Stomach (tissue), 9 donors: ENCODE measurements around the gene RPL27. TPM values are rescaled to one million over a fixed set of nuclear protein-coding genes. Genes with fewer than 3 reads are reported as not detected.
A peak's percentile ranks its signal among the peaks of the same experiment; 100 is the strongest.

Experiments used
- DNase-seq, 2 donors: peaks; one replicate each; pipeline versions ENCODE4 v3.0.0 to v3.0.0-alpha.2; 2013 to 2019
- H3K27ac ChIP-seq, 5 donors: fragments of 200-600 bp in 4 of 5; sonication (generic) in 4 of 5; one replicate each; pipeline ENCODE4 v1.5.1; 2013 to 2019; ENCODE audit warnings: mild to moderate bottlenecking in 1 of 5, moderate library complexity in 1 of 5
- H3K27me3 ChIP-seq, 3 donors: fragments of 200-600 bp; sonication (generic); one replicate each; pipeline ENCODE4 v1.5.1; 2017 to 2019; ENCODE audit warnings: mixed run types in 1 of 3
- H3K36me3 ChIP-seq, 4 donors: fragments of 200-600 bp; sonication (generic); 1 replicate in 3 of 4; 2 replicates in 1 of 4; pipeline ENCODE4 v1.5.1; 2016 to 2019
- H3K4me1 ChIP-seq, 4 donors: fragments of 200-600 bp; sonication (generic); one replicate each; pipeline ENCODE4 v1.5.1; 2016 to 2019
- H3K4me3 ChIP-seq, 4 donors: fragments of 200-600 bp; sonication (generic) in 3 of 4; one replicate each; pipeline ENCODE4 v1.5.1; 2016 to 2019; ENCODE audit warnings: mild to moderate bottlenecking in 1 of 4
- H3K9me3 ChIP-seq, 4 donors: fragments of 200-600 bp; sonication (generic); one replicate each; pipeline ENCODE4 v1.5.1; 2016 to 2019
- CTCF ChIP-seq, 7 experiments: fragments of 450-650 bp in 4 of 7; fragments of 200-600 bp in 3 of 7; sonication (generic) in 3 of 7; IDR thresholded peaks; one replicate each; pipeline ENCODE4 v1.5.1; 2016 to 2019; ENCODE audit warnings: antibody characterized with exemption in 7 of 7, control low read depth in 2 of 7, mild to moderate bottlenecking in 1 of 7
- EP300 ChIP-seq: sonication (generic); formaldehyde crosslinking; IDR thresholded peaks from one replicate; pipeline ENCODE4 v1.6.1; 2017; ENCODE audit warnings: antibody characterized with exemption
- POLR2A ChIP-seq, 4 donors: fragments of 450-650 bp; IDR thresholded peaks; one replicate each; pipeline ENCODE4 v1.6.1; 2016; ENCODE audit warnings: antibody characterized with exemption in 4 of 4, control low read depth in 2 of 4, mild to moderate bottlenecking in 1 of 4, moderate library complexity in 1 of 4
- POLR2AphosphoS5 ChIP-seq, 3 donors: sonication (generic); formaldehyde crosslinking; IDR thresholded peaks; one replicate each; pipeline ENCODE4 v1.6.1; 2016; ENCODE audit warnings: antibody characterized with exemption in 3 of 3
- WGBS, 5 donors: extraction: QIAGEN DNeasy Blood & Tissue Kit in 3 of 5; methylation state at CpG; one replicate each; pipeline versions ENCODE4 v1.1.5 to v1.1.7; 2013 to 2018; 5-methylcytosine and 5-hydroxymethylcytosine counted together
- intact Hi-C: fragments of 100-400 bp; cut with DNase I; formaldehyde crosslinking; loops from one replicate; pipeline ENCODE4 v1.15.1; 2023; ENCODE audit warnings: low total_unique reads
- polyA plus RNA-seq, 3 donors: library from polyadenylated mRNA; stranded (reverse); fragments of 200-250 nt; gene quantifications; one replicate each; pipeline ENCODE4 v1.2.3, GENCODE V29; 2013
- total RNA-seq, 5 donors: library from RNA; depleted of rRNA; stranded (reverse); fragments of >200 nt; gene quantifications; one replicate each; pipeline versions ENCODE4 v1.1.0 to v1.2.3, GENCODE V29; 2014 to 2016
- donor health status: healthy with polysubstance abuse.
- donor health status: Bipolar disorder and iron deficiency.
- donor health status: healthy.

The RPL27 gene
- total and polyA plus RNA-seq, 8 donors, result 251 to 4,199 (median 1,554) TPM

GRCh38 chr17:43020789-43021740 lies 22.8 kb downstream of the RPL27 start:
- peak; percentile 34 to 86 for DNase-seq
- Histone ChIP-seq H3K27me3 (no peaks in the 10 kb centered on the region), H3K9me3 (no peaks in the 10 kb centered on the region), H3K27ac (peak overlapping the region; percentile 77 to 90 (median 86)), H3K4me1 (peaks cover 45 to 72% (median 56%) of the 10 kb centered on the region in 4 donors), H3K36me3 (peaks cover 14 to 24% (median 21%) of the 10 kb centered on the region in 4 donors), H3K4me3 (peak overlapping the region; percentile 73 to 100 (median 92))
- no peak for TF ChIP-seq POLR2A (IDR thresholded peaks at IDR 0.05)
- TF ChIP-seq POLR2AphosphoS5 (IDR thresholded peaks at IDR 0.05), result peak in 2 of 3 donors; percentile 21 to 29
- no peak for TF ChIP-seq EP300
- TF ChIP-seq CTCF (IDR thresholded peaks at IDR 0.05), result no peak
- intact Hi-C loops, result loop anchor here (10.0 kb wide), 1 partner anchor 104 kb away; the partner anchor contains the start of gene BRCA1
- WGBS, 5 donors, result 16 to 26% (median 22%) methylated on average over 31 to 40 of the region's 40 CpGs

- TF ChIP-seq CTCF (IDR thresholded peaks at IDR 0.05) (no peak), POLR2AphosphoS5 (IDR thresholded peaks at IDR 0.05) (peak in 2 of 3 donors; percentile 43 to 55)
- Histone ChIP-seq H3K27ac (peak within 1 kb of the TSS; percentile 77 to 90 (median 86)), H3K9me3 (no peaks in the 10 kb centered on the region), H3K4me1 (peaks cover 40 to 67% (median 53%) of the 10 kb centered on the region in 4 donors), H3K4me3 (peak within 1 kb of the TSS; percentile 73 to 100 (median 92)), H3K36me3 (peaks cover 8 to 15% (median 13%) of the 10 kb centered on the region in 4 donors), H3K27me3 (no peaks in the 10 kb centered on the region)
- intact Hi-C loops, result loop anchor here (10.0 kb wide), 1 partner anchor 103 kb away; the partner anchor contains the start of gene BRCA1
- WGBS, 5 donors, result 0 to 1% (median 1%) methylated on average over 39 to 80 of the region's 80 CpGs
- peak; percentile 82 to 94 for DNase-seq
Measured at GRCh38 chr17:43021741-43022512, 23.7 kb downstream of the RPL27 start, which contains the start of gene VAT1. Gene VAT1 (minus strand): TSS chr17:43022385. CDS start chr17:43022322, 63 bp downstream.

GRCh38 chr17:43024407-43025289 lies 26.4 kb downstream of the RPL27 start, which contains the start of gene RND2:
Gene RND2 (plus strand): TSS chr17:43025231. CDS start chr17:43025348, 117 bp downstream.
- Histone ChIP-seq H3K36me3 (no peaks in the 10 kb centered on the region), H3K4me1 (peaks cover 24 to 46% (median 39%) of the 10 kb centered on the region in 4 donors), H3K4me3 (peak within 1 kb of the TSS; percentile 49 to 59 (median 52)), H3K9me3 (no peaks in the 10 kb centered on the region), H3K27ac (peak within 1 kb of the TSS; percentile 49 to 84 (median 71)), H3K27me3 (no peaks in the 10 kb centered on the region)
- peak; percentile 76 to 97 for DNase-seq
- peak in 2 of 3 donors; percentile 27 to 45 for TF ChIP-seq POLR2AphosphoS5 (IDR thresholded peaks at IDR 0.05)
- TF ChIP-seq CTCF (IDR thresholded peaks at IDR 0.05), result peak in 5 of 7 experiments; percentile 33 to 71 (median 60)
- no peak for TF ChIP-seq EP300
- TF ChIP-seq POLR2A (IDR thresholded peaks at IDR 0.05), result no peak
- intact Hi-C loops, result loop anchor here (10.0 kb wide), 1 partner anchor 100 kb away; the partner anchor contains the start of gene BRCA1
- 0 to 1% (median 1%) methylated on average over 17 to 61 of the region's 61 CpGs for WGBS, 5 donors
